Stimulated activated memory B cell treated with anti-CD40 and anti-IgM and Interleukin-4, amounts not matched to agents 10 μg/mL and 1 μg/mL and 100 μg/mL, for 72 hours (primary cell): ENCODE data around the gene TYK2.
"Not testable (repeated sequence)": the region's sequence is repeated elsewhere in the genome, so short reads cannot be mapped to it uniquely, and the experiment has no call there.

Source experiments
- ATAC-seq: fragments of 150-1000 bp; cut with Tn5 transposase; 2 replicates; pipeline ENCODE4 v1.10.0; 2021
- H3K27ac Mint-ChIP-seq: one replicate; pipeline ENCODE4 v1.8.0; 2022; ENCODE audit warnings: mild to moderate bottlenecking, mixed read lengths
- H3K27me3 Mint-ChIP-seq: one replicate; pipeline ENCODE4 v1.8.0; 2022; ENCODE audit warnings: mixed read lengths
- H3K36me3 Mint-ChIP-seq: one replicate; pipeline ENCODE4 v1.8.0; 2022; ENCODE audit warnings: mixed read lengths
- H3K4me1 Mint-ChIP-seq: one replicate; pipeline ENCODE4 v1.8.0; 2022; ENCODE audit warnings: mixed read lengths
- H3K4me3 Mint-ChIP-seq: one replicate; pipeline ENCODE4 v1.8.0; 2022; ENCODE audit warnings: mild to moderate bottlenecking, moderate library complexity, mixed read lengths
- H3K9me3 Mint-ChIP-seq: one replicate; pipeline ENCODE4 v1.8.0; 2022; ENCODE audit warnings: mixed read lengths

TYK2 gene

GRCh38 chr19:10336725-10337124, 43.6 kb downstream of the TYK2 start:
- H3K27me3 Mint-ChIP-seq, H3K9me3 Mint-ChIP-seq, H3K4me3 Mint-ChIP-seq, ATAC-seq: not testable (repeated sequence)
- H3K27ac Mint-ChIP-seq, result peak overlapping the region; percentile 17
- peaks cover 20% of the 10 kb centered on the region for H3K36me3 Mint-ChIP-seq
- peaks cover 62% of the 10 kb centered on the region for H3K4me1 Mint-ChIP-seq

GRCh38 chr19:10335352-10335985, 44.9 kb downstream of the TYK2 start:
- Mint-ChIP-seq H3K27me3 (no peaks in the 10 kb centered on the region), H3K4me1 (peaks cover 58% of the 10 kb centered on the region), H3K4me3 (no peak overlapping the region), H3K9me3 (no peaks in the 10 kb centered on the region), H3K36me3 (peaks cover 20% of the 10 kb centered on the region), H3K27ac (no peak overlapping the region)
- no peak for ATAC-seq

DNA sequence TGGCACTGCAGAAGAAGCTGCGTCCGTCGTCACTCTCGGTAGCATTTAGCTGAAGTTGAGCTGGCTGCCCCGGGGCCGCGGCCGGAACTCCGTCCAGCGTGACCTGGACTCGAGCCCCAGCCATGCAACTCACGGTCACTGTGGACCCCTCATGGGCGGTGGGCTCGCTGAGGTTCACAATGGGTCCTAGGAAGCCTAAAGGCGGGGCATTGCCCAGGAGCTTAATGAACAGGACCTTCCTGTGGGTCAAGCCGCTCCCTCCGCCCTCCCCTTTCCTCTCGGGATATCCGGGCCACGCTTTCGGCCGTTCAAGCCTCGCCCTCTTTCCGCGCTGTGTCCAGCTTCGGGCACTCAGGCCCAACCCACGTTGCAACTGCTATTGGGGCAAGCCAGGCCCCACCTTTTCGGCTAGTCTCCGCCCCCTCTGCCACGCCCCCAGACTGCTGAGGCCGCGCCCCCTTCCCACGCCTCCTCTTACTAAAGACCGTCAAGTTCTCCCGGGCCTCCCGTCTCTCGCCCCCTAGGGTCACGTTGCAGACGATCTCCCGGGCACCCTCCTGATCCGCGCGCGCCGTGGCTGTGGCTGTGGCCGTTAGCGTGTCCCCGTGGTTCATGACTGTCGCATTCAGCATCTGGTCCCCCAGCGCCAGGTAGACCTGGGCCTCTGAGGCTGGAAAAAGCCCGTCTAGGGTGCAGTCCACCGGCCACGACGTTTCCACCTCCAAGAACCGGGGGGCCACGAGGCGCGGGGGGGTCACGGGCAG, 45.6 kb downstream of the TYK2 start:
- peaks cover 25% of the 10 kb centered on the region for H3K36me3 Mint-ChIP-seq
- peak overlapping the region; percentile 18 for H3K4me3 Mint-ChIP-seq
- H3K4me1 Mint-ChIP-seq, result peaks cover 54% of the 10 kb centered on the region
- ATAC-seq, result no peak
- H3K27me3 Mint-ChIP-seq, result no peaks in the 10 kb centered on the region
- no peaks in the 10 kb centered on the region for H3K9me3 Mint-ChIP-seq
- H3K27ac Mint-ChIP-seq, result peak overlapping the region; percentile 24

- no peaks in the 10 kb centered on the region for H3K27me3 Mint-ChIP-seq
- no peaks in the 10 kb centered on the region for H3K9me3 Mint-ChIP-seq
- peaks cover 28% of the 10 kb centered on the region for H3K36me3 Mint-ChIP-seq
- peak; percentile 7 for ATAC-seq
- peak overlapping the region; percentile 89 for H3K27ac Mint-ChIP-seq
- H3K4me1 Mint-ChIP-seq, result peaks cover 47% of the 10 kb centered on the region
- H3K4me3 Mint-ChIP-seq, result peak overlapping the region; percentile 91
Observed at GRCh38 chr19:10333758-10334587, 46.4 kb downstream of the TYK2 start.

GRCh38 chr19:10332965-10333757, 47.2 kb downstream of the TYK2 start, which contains the start of gene RAVER1:
Gene RAVER1, minus strand, starts transcription at chr19:10333529. Its CDS starts 22 bp downstream, at chr19:10333507.
- Mint-ChIP-seq H3K27me3 (no peaks in the 10 kb centered on the region), H3K9me3 (no peaks in the 10 kb centered on the region), H3K36me3 (peaks cover 28% of the 10 kb centered on the region), H3K4me3 (peak within 1 kb of the TSS; percentile 91), H3K27ac (peak within 1 kb of the TSS; percentile 89), H3K4me1 (peaks cover 38% of the 10 kb centered on the region)
- ATAC-seq, result peak; percentile 98

- peak overlapping the region; percentile 89 for H3K27ac Mint-ChIP-seq
- ATAC-seq, result no peak
Observed at GRCh38 chr19:10332158-10332964, 48.0 kb downstream of the TYK2 start.

DNA sequence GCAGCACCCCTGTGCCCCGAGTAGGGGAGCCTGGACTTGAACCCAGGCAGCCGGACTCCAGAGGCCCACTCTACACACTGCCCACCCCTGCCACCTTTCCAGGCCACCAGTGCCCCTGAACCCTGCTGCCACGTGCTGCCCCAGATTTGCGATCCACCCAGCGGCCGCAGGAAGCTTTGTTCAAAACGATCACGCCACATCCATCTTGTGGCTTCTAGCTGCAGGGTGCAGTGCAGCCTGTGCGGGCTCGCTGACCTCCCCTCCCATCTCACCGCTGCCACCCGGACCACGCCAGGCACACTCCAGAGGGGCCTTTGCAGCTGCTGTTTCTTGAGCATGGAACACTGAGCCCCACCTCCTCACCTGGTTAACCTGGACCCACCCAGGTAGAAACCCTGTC, 50.8 kb downstream of the TYK2 start:
- no peak for ATAC-seq
- Mint-ChIP-seq H3K36me3 (peaks cover 21% of the 10 kb centered on the region), H3K9me3 (no peaks in the 10 kb centered on the region), H3K4me3 (no peak overlapping the region), H3K27me3 (no peaks in the 10 kb centered on the region), H3K27ac (no peak overlapping the region), H3K4me1 (peaks cover 25% of the 10 kb centered on the region)

More at GRCh38 chr19:10332158-10332964, 48.0 kb downstream of the TYK2 start:
- Mint-ChIP-seq H3K36me3 (peaks cover 35% of the 10 kb centered on the region), H3K4me1 (peaks cover 37% of the 10 kb centered on the region), H3K9me3 (no peaks in the 10 kb centered on the region), H3K27me3 (no peaks in the 10 kb centered on the region), H3K4me3 (peak overlapping the region; percentile 91)

DNA sequence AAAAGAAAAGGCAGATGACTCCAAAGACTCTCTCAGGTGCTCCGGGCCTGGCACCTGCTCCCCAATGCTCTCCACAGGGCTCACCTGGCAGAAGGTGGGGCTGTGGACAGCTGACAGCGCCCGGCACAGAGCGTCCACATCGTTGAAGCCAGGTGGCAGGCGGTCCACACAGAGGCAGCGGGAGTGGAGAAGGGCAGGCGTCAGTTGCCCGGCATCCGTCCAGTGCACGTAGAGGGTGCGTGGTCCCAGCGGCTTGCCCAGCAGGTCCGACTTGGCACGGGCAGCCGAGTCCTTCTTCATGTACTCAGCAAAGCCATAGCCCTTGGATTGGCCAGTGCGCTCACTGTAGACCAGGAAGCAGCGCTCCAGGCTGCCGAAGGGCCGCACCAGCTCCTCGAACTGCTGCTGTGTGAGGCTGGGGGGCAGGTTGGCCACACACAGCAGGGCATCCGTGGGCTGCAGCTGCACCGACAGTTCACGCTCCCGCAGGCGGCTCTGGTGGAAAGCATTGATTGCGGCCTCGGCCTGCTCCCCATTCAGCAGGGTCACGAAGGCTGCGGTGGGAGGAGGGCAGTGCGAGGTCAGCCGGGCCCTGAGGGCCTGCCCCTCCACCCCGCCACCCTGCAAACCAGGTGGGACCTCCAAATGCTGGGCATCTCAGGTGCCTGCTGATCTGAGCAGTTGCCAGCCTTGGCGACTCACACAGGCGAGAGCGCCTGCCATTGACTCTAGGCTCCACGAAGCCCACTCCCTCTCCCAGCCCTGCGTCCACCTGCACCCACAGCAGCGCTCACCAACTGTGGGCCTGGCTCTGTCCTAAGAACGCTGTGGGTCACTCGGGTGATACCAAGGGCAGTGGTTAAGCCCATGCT, 51.6 kb downstream of the TYK2 start:
- Mint-ChIP-seq H3K36me3 (peaks cover 15% of the 10 kb centered on the region), H3K4me1 (peaks cover 17% of the 10 kb centered on the region), H3K4me3 (no peak overlapping the region), H3K27me3 (no peaks in the 10 kb centered on the region), H3K9me3 (no peaks in the 10 kb centered on the region), H3K27ac (no peak overlapping the region)
- no peak for ATAC-seq

GRCh38 chr19:10327793-10328192, 52.6 kb downstream of the TYK2 start:
- peaks cover 13% of the 10 kb centered on the region for H3K4me1 Mint-ChIP-seq
- ATAC-seq, result no peak
- no peaks in the 10 kb centered on the region for H3K27me3 Mint-ChIP-seq
- peaks cover 15% of the 10 kb centered on the region for H3K36me3 Mint-ChIP-seq
- H3K4me3 Mint-ChIP-seq, result no peak overlapping the region
- no peaks in the 10 kb centered on the region for H3K9me3 Mint-ChIP-seq
- H3K27ac Mint-ChIP-seq, result no peak overlapping the region

DNA sequence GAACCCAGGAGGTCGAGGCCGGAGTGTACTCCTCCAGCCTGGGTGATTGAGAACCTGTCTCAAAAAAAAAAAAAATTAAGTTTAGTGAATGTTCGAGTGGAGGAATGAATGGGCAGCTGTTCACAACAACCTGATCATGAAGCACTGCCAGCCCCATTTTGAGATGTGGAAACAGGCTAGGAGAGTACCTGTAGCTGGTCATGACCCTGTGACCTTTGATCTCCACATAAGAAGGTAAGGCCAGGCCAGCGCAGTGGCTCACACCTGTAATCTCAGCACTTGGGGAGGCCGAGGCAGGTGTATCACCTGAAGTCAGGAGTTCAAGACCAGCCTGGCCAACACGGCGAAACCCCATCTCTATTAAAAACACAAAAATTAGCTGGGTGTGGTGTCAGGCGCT, 54.6 kb downstream of the TYK2 start:
- peaks cover 23% of the 10 kb centered on the region for H3K36me3 Mint-ChIP-seq
- no peak overlapping the region for H3K27ac Mint-ChIP-seq
- no peaks in the 10 kb centered on the region for H3K4me1 Mint-ChIP-seq
- no peaks in the 10 kb centered on the region for H3K27me3 Mint-ChIP-seq
- no peaks in the 10 kb centered on the region for H3K9me3 Mint-ChIP-seq
- no peak overlapping the region for H3K4me3 Mint-ChIP-seq
- no peak for ATAC-seq

GRCh38 chr19:10321874-10322835, 58.2 kb downstream of the TYK2 start:
- Mint-ChIP-seq H3K4me1 (no peaks in the 10 kb centered on the region), H3K9me3 (no peaks in the 10 kb centered on the region), H3K4me3 (no peak overlapping the region), H3K27me3 (no peaks in the 10 kb centered on the region), H3K27ac (no peak overlapping the region), H3K36me3 (peaks cover 23% of the 10 kb centered on the region)
- ATAC-seq, result no peak

- no peak overlapping the region for H3K4me3 Mint-ChIP-seq
- no peak for ATAC-seq
- H3K36me3 Mint-ChIP-seq, result peaks cover 30% of the 10 kb centered on the region
- H3K9me3 Mint-ChIP-seq, result no peaks in the 10 kb centered on the region
- H3K27me3 Mint-ChIP-seq, result no peaks in the 10 kb centered on the region
- H3K27ac Mint-ChIP-seq, result no peak overlapping the region
- peaks cover 5% of the 10 kb centered on the region for H3K4me1 Mint-ChIP-seq
Observed at GRCh38 chr19:10321417-10321797, 59.0 kb downstream of the TYK2 start.
